Measurements from ENCODE around the gene CYP4F2.

DNA sequence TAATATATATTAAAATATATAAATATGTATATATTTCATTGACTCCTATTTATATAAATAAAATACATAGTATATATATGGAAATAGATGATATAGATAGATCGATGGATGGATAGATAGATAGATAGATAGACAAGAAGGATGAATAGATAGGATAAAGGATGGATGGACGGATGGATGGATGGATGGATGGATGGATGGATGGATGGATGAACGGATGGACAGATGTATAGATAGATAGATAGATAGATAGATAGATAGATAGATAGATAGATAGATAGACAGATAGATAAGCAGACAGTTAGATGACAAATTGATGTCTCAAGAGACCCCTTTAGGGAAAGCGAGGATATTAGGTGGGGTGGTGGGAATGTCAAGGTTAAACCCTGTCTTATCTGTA is 21.4 kb upstream of the CYP4F2 start:
- TF ChIP-seq, protein P1, sequence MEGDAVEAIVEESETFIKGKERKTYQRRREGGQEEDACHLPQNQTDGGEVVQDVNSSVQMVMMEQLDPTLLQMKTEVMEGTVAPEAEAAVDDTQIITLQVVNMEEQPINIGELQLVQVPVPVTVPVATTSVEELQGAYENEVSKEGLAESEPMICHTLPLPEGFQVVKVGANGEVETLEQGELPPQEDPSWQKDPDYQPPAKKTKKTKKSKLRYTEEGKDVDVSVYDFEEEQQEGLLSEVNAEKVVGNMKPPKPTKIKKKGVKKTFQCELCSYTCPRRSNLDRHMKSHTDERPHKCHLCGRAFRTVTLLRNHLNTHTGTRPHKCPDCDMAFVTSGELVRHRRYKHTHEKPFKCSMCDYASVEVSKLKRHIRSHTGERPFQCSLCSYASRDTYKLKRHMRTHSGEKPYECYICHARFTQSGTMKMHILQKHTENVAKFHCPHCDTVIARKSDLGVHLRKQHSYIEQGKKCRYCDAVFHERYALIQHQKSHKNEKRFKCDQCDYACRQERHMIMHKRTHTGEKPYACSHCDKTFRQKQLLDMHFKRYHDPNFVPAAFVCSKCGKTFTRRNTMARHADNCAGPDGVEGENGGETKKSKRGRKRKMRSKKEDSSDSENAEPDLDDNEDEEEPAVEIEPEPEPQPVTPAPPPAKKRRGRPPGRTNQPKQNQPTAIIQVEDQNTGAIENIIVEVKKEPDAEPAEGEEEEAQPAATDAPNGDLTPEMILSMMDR (IDR thresholded peaks at IDR 0.05; ENCODE audit: borderline replicate concordance, extremely low read depth, low read length, poor library complexity, severe bottlenecking) = no peak
- TF ChIP-seq EZH2 (IDR thresholded peaks at IDR 0.05; ENCODE audit: borderline replicate concordance, low read depth, low read length, severe bottlenecking) = no peak

Data from DND-41 (cell line).